OCI-LY7 (cell line): ENCODE data around the gene CDK15.

ENCODE experiments used
- CTCF ChIP-seq: fragments of 200-600 bp; sonication (generic); conservative IDR thresholded peaks from 2 replicates; pipeline ENCODE4 v1.5.1; 2014; ENCODE audit warnings: mild to moderate bottlenecking, antibody characterized with exemption, low read length, moderate library complexity, mixed read lengths
- EZH2phosphoT487 ChIP-seq: fragments of 200-600 bp; sonication (generic); IDR thresholded peaks from 2 replicates; pipeline ENCODE4 v1.6.1; 2018; ENCODE audit warnings: low read depth, borderline replicate concordance, mild to moderate bottlenecking, mixed run types, antibody characterized with exemption, low read length, moderate library complexity, mixed read lengths

- no peak for TF ChIP-seq CTCF
- TF ChIP-seq EZH2phosphoT487: no peak
Observed at GRCh38 chr2:201936817-201937216, 130.5 kb downstream of the CDK15 start.
